ENCODE measurements around the gene GNG8. TPM values are rescaled to one million over a fixed set of nuclear protein-coding genes. Genes with fewer than 3 reads are reported as not detected.

Gene GNG8
- total and polyA plus RNA-seq, 10 of the 15 experiments (the other 5 are each of a cell fraction or from before 2014, with no cell fraction given) = 1.2 to 6.6 (median 2.7) TPM; not detected in 6

DNA sequence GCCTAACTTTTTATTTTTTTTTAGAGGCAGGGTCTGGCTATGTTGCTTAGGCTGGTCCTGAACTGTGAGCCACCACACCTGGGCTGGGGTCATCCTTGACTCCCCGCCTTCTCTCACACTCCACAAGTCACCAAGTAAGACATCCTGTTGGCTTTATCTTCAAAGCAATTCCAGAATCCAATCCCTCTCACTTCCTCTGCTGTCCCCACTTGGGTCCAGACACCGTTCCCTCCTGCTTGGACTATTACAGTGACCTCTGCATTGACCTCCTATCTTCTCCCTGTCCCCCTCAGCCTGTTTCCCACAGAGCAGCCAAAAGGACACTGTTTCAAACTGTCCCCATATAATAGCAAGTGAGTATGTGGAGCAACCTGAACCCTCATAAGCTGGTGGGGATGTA, 4.7 kb upstream of the GNG8 start (continued):
- TF ChIP-seq TCF3 (IDR thresholded peaks at IDR 0.05; ENCODE audit: borderline replicate concordance, insufficient read depth, low read depth, low read length) (no peak), MTA2 (IDR thresholded peaks at IDR 0.05; ENCODE audit: low read depth) (no peak), NFXL1 (IDR thresholded peaks at IDR 0.05; ENCODE audit: borderline replicate concordance) (no peak)

DNA sequence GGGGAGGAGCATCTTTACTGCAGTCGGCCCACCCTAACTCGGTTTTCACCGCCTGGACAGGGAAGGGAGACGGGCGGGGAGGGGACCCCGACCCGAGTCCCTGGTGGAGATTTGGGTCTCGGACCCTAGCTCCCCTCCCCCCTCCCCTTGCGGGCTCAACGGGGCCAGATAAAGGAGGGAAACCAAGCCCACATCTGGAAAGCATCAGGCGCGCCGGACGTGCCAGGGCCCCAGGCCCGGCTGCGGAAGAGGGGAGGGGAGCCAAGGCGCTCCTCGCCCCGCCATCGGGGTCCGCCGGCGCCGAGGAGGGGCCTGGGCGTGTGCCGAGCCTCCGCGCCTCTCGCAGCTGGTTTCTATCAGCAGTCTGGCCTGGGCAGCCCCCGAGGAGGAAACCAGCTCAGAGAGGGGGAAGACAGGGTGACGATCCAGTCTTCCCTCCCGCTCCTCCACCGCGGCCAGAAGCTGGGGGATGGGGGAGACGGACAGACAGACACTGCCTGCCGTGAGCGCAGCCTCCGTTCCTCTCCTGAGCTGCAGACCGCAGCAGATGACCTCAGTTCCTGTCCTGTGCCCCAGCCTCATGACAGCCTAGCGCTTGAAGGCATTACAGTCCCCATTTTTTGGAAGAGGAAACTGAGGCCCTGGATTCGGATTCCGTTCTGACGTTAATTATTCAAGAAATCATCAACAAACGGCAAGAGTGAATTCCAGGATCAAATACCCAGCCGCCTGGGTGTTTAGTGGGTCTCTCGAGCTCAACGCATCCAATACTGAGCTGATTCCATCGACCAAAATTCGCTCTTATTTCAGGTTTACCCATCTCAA, 3.6 kb upstream of the GNG8 start:
- CTCF ChIA-PET = interaction anchor here (1.0 to 1.6 kb wide), 2 partner anchors 20 to 201 kb away, joined by 3 to 6 read pairs; no protein-coding TSS in a partner anchor
- WGBS (ENCODE audit: insufficient coverage, insufficient replicate concordance, low lambda C conversion rate, missing lambda C conversion rate) = 4% methylated on average over 45 of the region's 49 CpGs
- TF ChIP-seq ATF7 (IDR thresholded peaks at IDR 0.05; ENCODE audit: low read depth) (peak; percentile 67), BHLHE40 (IDR thresholded peaks at IDR 0.05; ENCODE audit: borderline replicate concordance in 1 of 2, low read depth in 2 of 2, low read length in 1 of 2) (peak in 1 of 2 experiments; percentile 41; a peak in 1 of 4 replicates), ETV6 (conservative IDR thresholded peaks at IDR 0.05 in 1 of 2, IDR thresholded peaks at IDR 0.05 in 1 of 2; ENCODE audit: borderline replicate concordance in 1 of 2, low read depth in 1 of 2) (no peak), LARP7 (IDR thresholded peaks at IDR 0.05) (peak; percentile 54; the same call in 1 of the 2 replicates), SRF (IDR thresholded peaks at IDR 0.05; ENCODE audit: low read depth in 2 of 2, low read length in 2 of 2) (no peak), DPF2 (IDR thresholded peaks at IDR 0.05) (peak; percentile 67), IRF4 (IDR thresholded peaks at IDR 0.05; ENCODE audit: low read depth, low read length) (0 out of 2 replicates have a peak, but pooled peaks have one; percentile 28), CBFB (IDR thresholded peaks at IDR 0.05; ENCODE audit: low read depth) (peak; percentile 27; the same call in 1 of the 2 replicates), IRF5 (IDR thresholded peaks at IDR 0.05; ENCODE audit: borderline replicate concordance) (no peak), ZNF207 (IDR thresholded peaks at IDR 0.05; ENCODE audit: borderline replicate concordance) (no peak)
- TF ChIP-seq, protein P1, sequence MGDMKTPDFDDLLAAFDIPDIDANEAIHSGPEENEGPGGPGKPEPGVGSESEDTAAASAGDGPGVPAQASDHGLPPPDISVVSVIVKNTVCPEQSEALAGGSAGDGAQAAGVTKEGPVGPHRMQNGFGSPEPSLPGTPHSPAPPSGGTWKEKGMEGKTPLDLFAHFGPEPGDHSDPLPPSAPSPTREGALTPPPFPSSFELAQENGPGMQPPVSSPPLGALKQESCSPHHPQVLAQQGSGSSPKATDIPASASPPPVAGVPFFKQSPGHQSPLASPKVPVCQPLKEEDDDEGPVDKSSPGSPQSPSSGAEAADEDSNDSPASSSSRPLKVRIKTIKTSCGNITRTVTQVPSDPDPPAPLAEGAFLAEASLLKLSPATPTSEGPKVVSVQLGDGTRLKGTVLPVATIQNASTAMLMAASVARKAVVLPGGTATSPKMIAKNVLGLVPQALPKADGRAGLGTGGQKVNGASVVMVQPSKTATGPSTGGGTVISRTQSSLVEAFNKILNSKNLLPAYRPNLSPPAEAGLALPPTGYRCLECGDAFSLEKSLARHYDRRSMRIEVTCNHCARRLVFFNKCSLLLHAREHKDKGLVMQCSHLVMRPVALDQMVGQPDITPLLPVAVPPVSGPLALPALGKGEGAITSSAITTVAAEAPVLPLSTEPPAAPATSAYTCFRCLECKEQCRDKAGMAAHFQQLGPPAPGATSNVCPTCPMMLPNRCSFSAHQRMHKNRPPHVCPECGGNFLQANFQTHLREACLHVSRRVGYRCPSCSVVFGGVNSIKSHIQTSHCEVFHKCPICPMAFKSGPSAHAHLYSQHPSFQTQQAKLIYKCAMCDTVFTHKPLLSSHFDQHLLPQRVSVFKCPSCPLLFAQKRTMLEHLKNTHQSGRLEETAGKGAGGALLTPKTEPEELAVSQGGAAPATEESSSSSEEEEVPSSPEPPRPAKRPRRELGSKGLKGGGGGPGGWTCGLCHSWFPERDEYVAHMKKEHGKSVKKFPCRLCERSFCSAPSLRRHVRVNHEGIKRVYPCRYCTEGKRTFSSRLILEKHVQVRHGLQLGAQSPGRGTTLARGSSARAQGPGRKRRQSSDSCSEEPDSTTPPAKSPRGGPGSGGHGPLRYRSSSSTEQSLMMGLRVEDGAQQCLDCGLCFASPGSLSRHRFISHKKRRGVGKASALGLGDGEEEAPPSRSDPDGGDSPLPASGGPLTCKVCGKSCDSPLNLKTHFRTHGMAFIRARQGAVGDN (IDR thresholded peaks at IDR 0.05) = no peak

More for the DNA sequence above, 3.6 kb upstream of the GNG8 start:
- ChIA-PET POLR2A (interaction anchor here (0.6 kb wide), 1 partner anchor 184 kb away, joined by 3 read pairs; no protein-coding TSS in a partner anchor), SMC1A (ENCODE audit: uncharacterized antibody, unreplicated experiment) (no interaction called here), RAD21 (ENCODE audit: unreplicated experiment) (interaction anchor here (0.8 to 1.0 kb wide), 3 partner anchors 9 to 77 kb away, joined by 3 to 5 read pairs (median 3); partner anchors contain the start of gene PRKD2)
- H3K36me3 ChIP-seq (ENCODE audit: control insufficient read depth in 2 of 2, insufficient read depth in 2 of 2, low read length in 1 of 2) = no peaks in the 10 kb centered on the region
- FAIRE-seq (no peak), ATAC-seq (peak; percentile 52), DNase-seq (ENCODE audit: low read depth, low spot score) (no peak)
- intact Hi-C loops (cut with micrococcal nuclease; ENCODE audit: unreplicated experiment) = no loop called here
- peaks cover 19% of the 10 kb centered on the region for H3K4me1 ChIP-seq (ENCODE audit: control insufficient read depth, insufficient read depth, low read length)
- BruUV-seq (replicated peaks) = no TSS peak
- no peak overlapping the region for H3K27ac ChIP-seq (ENCODE audit: control insufficient read depth, insufficient read depth)
- H3K9ac ChIP-seq (ENCODE audit: control insufficient read depth, insufficient read depth, low read length) = no peak overlapping the region
- no peaks in the 10 kb centered on the region for H3K79me2 ChIP-seq (ENCODE audit: control insufficient read depth, insufficient read depth, low read length)
- in situ Hi-C loops (cut with MboI) = no loop called here
- H4K20me1 ChIP-seq (ENCODE audit: control insufficient read depth, insufficient read depth) = no peaks in the 10 kb centered on the region
- peaks cover 0 to 3% of the 10 kb centered on the region in 2 experiments; a peak in 1 of 4 replicates for H3K27me3 ChIP-seq (replicated peaks in 1 of 2; ENCODE audit: control insufficient read depth in 2 of 2, insufficient read depth in 2 of 2, low read length in 1 of 2)
- peak overlapping the region; percentile 99 for H3K4me2 ChIP-seq (ENCODE audit: control insufficient read depth, insufficient read depth)
- H2AFZ ChIP-seq (ENCODE audit: control insufficient read depth, low read depth, low read length) = peak overlapping the region; percentile 96
- H3K9me3 ChIP-seq (replicated peaks; ENCODE audit: control insufficient read depth, insufficient read depth, low read length) = no peaks in the 10 kb centered on the region; the same call in 2 of the 3 replicates
- peak overlapping the region; percentile 61 for H3K4me3 ChIP-seq
